Panc1 (cell line): ENCODE data around the gene MTMR2.

Source experiments
- CTCF ChIP-seq: fragments of 450-650 bp; IDR thresholded peaks from 2 replicates; pipeline ENCODE4 v1.5.1; 2017; ENCODE audit warnings: mild to moderate bottlenecking
- POLR2AphosphoS5 ChIP-seq: IDR thresholded peaks from 2 replicates; pipeline ENCODE4 v1.6.1; 2012; ENCODE audit warnings: mild to moderate bottlenecking, low read depth, low read length, moderate library complexity
- REST ChIP-seq, 2 experiments: IDR thresholded peaks; 2 replicates each; pipeline ENCODE4 v1.6.1; 2011 to 2012; ENCODE audit warnings: low read depth in 2 of 2, control low read depth in 1 of 2, low read length in 1 of 2, mild to moderate bottlenecking in 1 of 2, moderate library complexity in 1 of 2; ENCODE audit not compliant: insufficient read depth in 1 of 2
- SIN3A ChIP-seq: IDR thresholded peaks from 2 replicates; pipeline ENCODE4 v1.6.1; 2012; ENCODE audit warnings: low read depth, mild to moderate bottlenecking, low read length, moderate library complexity, borderline replicate concordance; ENCODE audit not compliant: insufficient read depth
- TCF7L2 ChIP-seq: IDR thresholded peaks from 2 replicates; pipeline ENCODE4 v1.6.1; 2011; ENCODE audit warnings: mild to moderate bottlenecking, low read depth, low read length, inconsistent platforms

GRCh38 chr11:95877291-95877690, 46.6 kb downstream of the MTMR2 start:
- TF ChIP-seq CTCF: no peak
- TF ChIP-seq POLR2AphosphoS5: no peak
- TF ChIP-seq REST (IDR thresholded peaks at IDR 0.05; ENCODE audit: insufficient read depth in 1 of 2, low read depth in 2 of 2, low read length in 1 of 2): no peak
- TF ChIP-seq SIN3A: no peak
- no peak for TF ChIP-seq TCF7L2
